SK-N-SH treated with all-trans-retinoic acid at 6 μM for 48 hours (cell line): ENCODE results near the gene TAS2R60.

Experiments used
- ATAC-seq: fragments of 200-7000 bp; cut with Tn5 transposase; 3 replicates; pipeline ENCODE4 v1.9.1; 2020; ENCODE audit warnings: mild to moderate bottlenecking, moderate library complexity
- ARNTL ChIP-seq: fragments of 450-650 bp; formaldehyde crosslinking; IDR thresholded peaks from 2 replicates; pipeline ENCODE4 v1.5.0; 2020; ENCODE audit warnings: low read depth, mild to moderate bottlenecking, moderate library complexity, borderline replicate concordance
- BACH2 ChIP-seq: fragments of 250-450 bp; sonication (Bioruptor Pico); IDR thresholded peaks from 2 replicates; pipeline ENCODE4 v1.9.0; 2021; ENCODE audit warnings: mild to moderate bottlenecking, borderline replicate concordance
- CSDC2 ChIP-seq: fragments of 250-450 bp; sonication (Bioruptor Pico); IDR thresholded peaks from 2 replicates; pipeline ENCODE4 v1.5.0; 2020; ENCODE audit warnings: mild to moderate bottlenecking, moderate library complexity
- ESRRG ChIP-seq: fragments of 250-450 bp; sonication (Bioruptor Pico); IDR thresholded peaks from 2 replicates; pipeline ENCODE4 v1.6.1; 2021; ENCODE audit warnings: mild to moderate bottlenecking
- GLIS3 ChIP-seq: fragments of 250-450 bp; sonication (Bioruptor Pico); IDR thresholded peaks from 2 replicates; pipeline ENCODE4 v1.5.0; 2020; ENCODE audit warnings: mild to moderate bottlenecking, moderate library complexity
- ISL1 ChIP-seq: fragments of 250-450 bp; sonication (Bioruptor Pico); IDR thresholded peaks from 2 replicates; pipeline ENCODE4 v2.1.2; 2022; ENCODE audit warnings: mild to moderate bottlenecking, moderate library complexity
- PPARA ChIP-seq: fragments of 250-450 bp; sonication (Bioruptor Pico); IDR thresholded peaks from 2 replicates; pipeline ENCODE4 v1.5.0; 2020; ENCODE audit warnings: mild to moderate bottlenecking, borderline replicate concordance
- RARB ChIP-seq: fragments of 250-450 bp; sonication (Bioruptor Pico); IDR thresholded peaks from 2 replicates; pipeline ENCODE4 v1.8.0; 2021; ENCODE audit warnings: mild to moderate bottlenecking, moderate library complexity
- SNAI2 ChIP-seq: fragments of 250-450 bp; sonication (Bioruptor Pico); IDR thresholded peaks from 2 replicates; pipeline ENCODE4 v1.5.0; 2020; ENCODE audit warnings: mild to moderate bottlenecking, moderate library complexity
- TCF4 ChIP-seq: fragments of 250-450 bp; sonication (Bioruptor Pico); IDR thresholded peaks from 2 replicates; pipeline ENCODE4 v1.8.0; 2021; ENCODE audit warnings: mild to moderate bottlenecking, moderate library complexity, borderline replicate concordance
- TOX ChIP-seq: fragments of 250-450 bp; sonication (Bioruptor Pico); IDR thresholded peaks from 2 replicates; pipeline ENCODE4 v1.8.0; 2021; ENCODE audit warnings: mild to moderate bottlenecking, moderate library complexity, borderline replicate concordance
- ZC3H10 ChIP-seq: fragments of 250-450 bp; sonication (Bioruptor Pico); IDR thresholded peaks from 2 replicates; pipeline ENCODE4 v1.5.1; 2021; ENCODE audit warnings: mild to moderate bottlenecking, moderate library complexity
- ZFP3 ChIP-seq: fragments of 250-450 bp; sonication (Bioruptor Pico); IDR thresholded peaks from 2 replicates; pipeline ENCODE4 v1.5.0; 2020; ENCODE audit warnings: mild to moderate bottlenecking, moderate library complexity
- ZFP30 ChIP-seq: fragments of 450-650 bp; formaldehyde crosslinking; IDR thresholded peaks from 2 replicates; pipeline ENCODE4 v1.5.0; 2022; ENCODE audit warnings: mild to moderate bottlenecking, moderate library complexity
- ZNF565 ChIP-seq: fragments of 450-650 bp; formaldehyde crosslinking; conservative IDR thresholded peaks from 2 replicates; pipeline ENCODE4 v1.5.0; 2020; ENCODE audit warnings: low read depth, mild to moderate bottlenecking, moderate library complexity
- ZNF70 ChIP-seq: fragments of 450-650 bp; formaldehyde crosslinking; IDR thresholded peaks from 2 replicates; pipeline ENCODE4 v1.5.0; 2020; ENCODE audit warnings: mild to moderate bottlenecking, moderate library complexity
- ZNF8 ChIP-seq: fragments of 450-650 bp; formaldehyde crosslinking; IDR thresholded peaks from 2 replicates; pipeline ENCODE4 v1.5.0; 2020; ENCODE audit warnings: mild to moderate bottlenecking, moderate library complexity
- TF ChIP-seq, protein P1 (sequence below): fragments of 250-450 bp; sonication (Bioruptor Pico); IDR thresholded peaks from 2 replicates; pipeline ENCODE4 v1.8.0; 2020; ENCODE audit warnings: mild to moderate bottlenecking, moderate library complexity, borderline replicate concordance
- TF ChIP-seq, protein P2 (sequence below): fragments of 250-450 bp; sonication (Bioruptor Pico); IDR thresholded peaks from 2 replicates; pipeline ENCODE4 v1.5.1; 2020; ENCODE audit warnings: low read depth, mild to moderate bottlenecking, moderate library complexity
- TF ChIP-seq, protein P3 (sequence below): fragments of 250-450 bp; sonication (Bioruptor Pico); IDR thresholded peaks from 2 replicates; pipeline ENCODE4 v1.5.0; 2020; ENCODE audit warnings: mild to moderate bottlenecking, moderate library complexity
- TF ChIP-seq, protein P4 (sequence below): fragments of 250-450 bp; sonication (Bioruptor Pico); IDR thresholded peaks from 2 replicates; pipeline ENCODE4 v1.5.1; 2021; ENCODE audit warnings: mild to moderate bottlenecking, moderate library complexity

The TAS2R60 gene

DNA sequence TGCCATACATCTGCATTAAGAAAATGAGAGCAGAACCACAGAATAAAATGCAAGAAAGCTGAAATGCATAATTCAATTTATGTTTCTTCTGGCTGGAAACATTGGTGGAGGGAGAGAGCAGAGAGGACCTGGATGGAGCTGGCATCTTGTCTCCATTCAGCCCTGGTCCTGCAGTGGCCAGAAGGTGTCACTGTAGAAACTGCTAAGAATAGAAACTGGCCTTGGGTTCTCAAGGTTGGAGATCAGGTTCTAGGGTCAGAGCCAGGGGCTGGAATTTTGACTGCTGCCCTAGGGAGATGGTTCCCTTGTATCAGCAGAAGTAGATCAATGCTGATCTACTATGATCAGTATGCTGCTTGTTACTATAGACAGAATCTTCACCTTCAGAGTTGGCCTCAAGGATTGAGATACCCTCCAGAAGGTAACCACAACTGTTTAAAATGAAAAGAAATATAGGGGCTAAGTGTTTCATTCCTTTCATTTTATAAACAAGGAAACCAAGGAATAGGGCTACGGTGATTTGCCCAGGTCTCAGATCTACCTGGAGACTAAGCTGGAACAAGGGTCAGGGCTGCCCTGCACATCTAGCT, 47.6 kb downstream of the TAS2R60 start:
- TF ChIP-seq TCF4, result no peak
- TF ChIP-seq PPARA (CRISPR knock-in tag), result no peak
- 0 out of 2 replicates have a peak, but pooled peaks have one; percentile 16 for TF ChIP-seq ZFP3
- no peak for TF ChIP-seq ZNF70 (CRISPR knock-in tag)
- TF ChIP-seq, protein P1, sequence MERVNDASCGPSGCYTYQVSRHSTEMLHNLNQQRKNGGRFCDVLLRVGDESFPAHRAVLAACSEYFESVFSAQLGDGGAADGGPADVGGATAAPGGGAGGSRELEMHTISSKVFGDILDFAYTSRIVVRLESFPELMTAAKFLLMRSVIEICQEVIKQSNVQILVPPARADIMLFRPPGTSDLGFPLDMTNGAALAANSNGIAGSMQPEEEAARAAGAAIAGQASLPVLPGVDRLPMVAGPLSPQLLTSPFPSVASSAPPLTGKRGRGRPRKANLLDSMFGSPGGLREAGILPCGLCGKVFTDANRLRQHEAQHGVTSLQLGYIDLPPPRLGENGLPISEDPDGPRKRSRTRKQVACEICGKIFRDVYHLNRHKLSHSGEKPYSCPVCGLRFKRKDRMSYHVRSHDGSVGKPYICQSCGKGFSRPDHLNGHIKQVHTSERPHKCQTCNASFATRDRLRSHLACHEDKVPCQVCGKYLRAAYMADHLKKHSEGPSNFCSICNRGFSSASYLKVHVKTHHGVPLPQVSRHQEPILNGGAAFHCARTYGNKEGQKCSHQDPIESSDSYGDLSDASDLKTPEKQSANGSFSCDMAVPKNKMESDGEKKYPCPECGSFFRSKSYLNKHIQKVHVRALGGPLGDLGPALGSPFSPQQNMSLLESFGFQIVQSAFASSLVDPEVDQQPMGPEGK, result no peak
- TF ChIP-seq, protein P2, sequence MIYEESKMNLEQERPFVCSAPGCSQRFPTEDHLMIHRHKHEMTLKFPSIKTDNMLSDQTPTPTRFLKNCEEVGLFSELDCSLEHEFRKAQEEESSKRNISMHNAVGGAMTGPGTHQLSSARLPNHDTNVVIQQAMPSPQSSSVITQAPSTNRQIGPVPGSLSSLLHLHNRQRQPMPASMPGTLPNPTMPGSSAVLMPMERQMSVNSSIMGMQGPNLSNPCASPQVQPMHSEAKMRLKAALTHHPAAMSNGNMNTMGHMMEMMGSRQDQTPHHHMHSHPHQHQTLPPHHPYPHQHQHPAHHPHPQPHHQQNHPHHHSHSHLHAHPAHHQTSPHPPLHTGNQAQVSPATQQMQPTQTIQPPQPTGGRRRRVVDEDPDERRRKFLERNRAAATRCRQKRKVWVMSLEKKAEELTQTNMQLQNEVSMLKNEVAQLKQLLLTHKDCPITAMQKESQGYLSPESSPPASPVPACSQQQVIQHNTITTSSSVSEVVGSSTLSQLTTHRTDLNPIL (CRISPR knock-in tag), result no peak
- TF ChIP-seq CSDC2 (CRISPR knock-in tag), result peak; percentile 66; the same call in 1 of the 2 replicates
- TF ChIP-seq GLIS3 (CRISPR knock-in tag), result no peak
- TF ChIP-seq ZNF565 (CRISPR knock-in tag), result no peak
- no peak for TF ChIP-seq ARNTL (CRISPR knock-in tag)
- no peak for TF ChIP-seq TOX (CRISPR knock-in tag)
- TF ChIP-seq, protein P3, sequence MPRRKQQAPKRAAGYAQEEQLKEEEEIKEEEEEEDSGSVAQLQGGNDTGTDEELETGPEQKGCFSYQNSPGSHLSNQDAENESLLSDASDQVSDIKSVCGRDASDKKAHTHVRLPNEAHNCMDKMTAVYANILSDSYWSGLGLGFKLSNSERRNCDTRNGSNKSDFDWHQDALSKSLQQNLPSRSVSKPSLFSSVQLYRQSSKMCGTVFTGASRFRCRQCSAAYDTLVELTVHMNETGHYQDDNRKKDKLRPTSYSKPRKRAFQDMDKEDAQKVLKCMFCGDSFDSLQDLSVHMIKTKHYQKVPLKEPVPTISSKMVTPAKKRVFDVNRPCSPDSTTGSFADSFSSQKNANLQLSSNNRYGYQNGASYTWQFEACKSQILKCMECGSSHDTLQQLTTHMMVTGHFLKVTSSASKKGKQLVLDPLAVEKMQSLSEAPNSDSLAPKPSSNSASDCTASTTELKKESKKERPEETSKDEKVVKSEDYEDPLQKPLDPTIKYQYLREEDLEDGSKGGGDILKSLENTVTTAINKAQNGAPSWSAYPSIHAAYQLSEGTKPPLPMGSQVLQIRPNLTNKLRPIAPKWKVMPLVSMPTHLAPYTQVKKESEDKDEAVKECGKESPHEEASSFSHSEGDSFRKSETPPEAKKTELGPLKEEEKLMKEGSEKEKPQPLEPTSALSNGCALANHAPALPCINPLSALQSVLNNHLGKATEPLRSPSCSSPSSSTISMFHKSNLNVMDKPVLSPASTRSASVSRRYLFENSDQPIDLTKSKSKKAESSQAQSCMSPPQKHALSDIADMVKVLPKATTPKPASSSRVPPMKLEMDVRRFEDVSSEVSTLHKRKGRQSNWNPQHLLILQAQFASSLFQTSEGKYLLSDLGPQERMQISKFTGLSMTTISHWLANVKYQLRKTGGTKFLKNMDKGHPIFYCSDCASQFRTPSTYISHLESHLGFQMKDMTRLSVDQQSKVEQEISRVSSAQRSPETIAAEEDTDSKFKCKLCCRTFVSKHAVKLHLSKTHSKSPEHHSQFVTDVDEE (CRISPR knock-in tag), result no peak
- TF ChIP-seq ISL1, result no peak
- TF ChIP-seq BACH2 (CRISPR knock-in tag), result no peak
- TF ChIP-seq, protein P4, sequence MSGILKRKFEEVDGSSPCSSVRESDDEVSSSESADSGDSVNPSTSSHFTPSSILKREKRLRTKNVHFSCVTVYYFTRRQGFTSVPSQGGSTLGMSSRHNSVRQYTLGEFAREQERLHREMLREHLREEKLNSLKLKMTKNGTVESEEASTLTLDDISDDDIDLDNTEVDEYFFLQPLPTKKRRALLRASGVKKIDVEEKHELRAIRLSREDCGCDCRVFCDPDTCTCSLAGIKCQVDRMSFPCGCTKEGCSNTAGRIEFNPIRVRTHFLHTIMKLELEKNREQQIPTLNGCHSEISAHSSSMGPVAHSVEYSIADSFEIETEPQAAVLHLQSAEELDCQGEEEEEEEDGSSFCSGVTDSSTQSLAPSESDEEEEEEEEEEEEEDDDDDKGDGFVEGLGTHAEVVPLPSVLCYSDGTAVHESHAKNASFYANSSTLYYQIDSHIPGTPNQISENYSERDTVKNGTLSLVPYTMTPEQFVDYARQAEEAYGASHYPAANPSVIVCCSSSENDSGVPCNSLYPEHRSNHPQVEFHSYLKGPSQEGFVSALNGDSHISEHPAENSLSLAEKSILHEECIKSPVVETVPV, result no peak
- TF ChIP-seq ZC3H10 (CRISPR knock-in tag), result 0 out of 2 replicates have a peak, but pooled peaks have one; percentile 25
- no peak for TF ChIP-seq RARB (CRISPR knock-in tag)
- TF ChIP-seq ZNF8 (CRISPR knock-in tag), result no peak
- TF ChIP-seq SNAI2 (CRISPR knock-in tag), result no peak
- TF ChIP-seq ESRRG (CRISPR knock-in tag), result no peak
- ATAC-seq, result peak; percentile 67

DNA sequence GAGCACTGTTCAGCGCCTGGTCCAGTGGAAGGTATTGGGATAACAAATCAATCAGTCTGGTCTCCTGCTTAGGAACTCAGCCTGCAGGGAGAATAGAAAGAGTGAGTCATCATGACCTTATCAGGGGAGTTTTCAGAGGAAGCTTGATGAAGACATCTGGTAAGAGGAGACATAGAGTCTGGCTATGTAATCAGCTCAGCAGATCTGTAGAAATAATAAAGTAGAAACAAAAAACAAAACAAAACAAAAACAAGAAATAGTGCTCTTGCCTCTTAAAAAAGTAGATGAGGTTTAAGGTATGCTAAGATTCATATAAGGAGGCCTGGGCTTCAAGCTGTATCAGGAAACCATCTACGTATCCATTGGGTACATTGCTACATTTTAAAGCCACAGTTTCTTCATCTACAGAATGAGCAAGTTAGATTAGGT, 48.8 kb downstream of the TAS2R60 start:
- TF ChIP-seq TOX (CRISPR knock-in tag) (peak; percentile 62; the same call in 1 of the 2 replicates), ZFP30 (CRISPR knock-in tag) (no peak), SNAI2 (CRISPR knock-in tag) (peak; percentile 89), ISL1 (peak; percentile 69), ZNF70 (CRISPR knock-in tag) (no peak)
- TF ChIP-seq, protein P4, result no peak
- ATAC-seq, result peak; percentile 72
